GM23338 (cell line): Measurements from ENCODE around the gene AKAP8L. TPM values are rescaled to one million over a fixed set of nuclear protein-coding genes. Genes with fewer than 3 reads are reported as not detected.

Experiments
- ATAC-seq: fragments of 200-7000 bp; cut with Tn5 transposase; 3 replicates; pipeline ENCODE4 v1.9.1; 2020
- DNase-seq: peaks from one replicate; pipeline ENCODE4 v3.0.0-alpha.2; 2015; ENCODE audit warnings: low spot score
- H2AFZ ChIP-seq: fragments of 200-600 bp; sonication (generic); 2 replicates; pipeline ENCODE4 v1.8.0; 2016; ENCODE audit warnings: antibody characterized with exemption, mild to moderate bottlenecking, moderate library complexity
- H3F3A ChIP-seq: fragments of 200-600 bp; sonication (generic); replicated peaks from 2 replicates; pipeline ENCODE4 v1.8.0; 2017; ENCODE audit warnings: antibody characterized with exemption, mixed run types, low read depth
- H3K27ac ChIP-seq: fragments of 200-600 bp; sonication (generic); 2 replicates; pipeline ENCODE4 v1.6.1; 2016; ENCODE audit warnings: low read depth
- H3K27me3 ChIP-seq: fragments of 200-600 bp; sonication (generic); 2 replicates; pipeline ENCODE4 v1.8.0; 2016; ENCODE audit warnings: mild to moderate bottlenecking, mixed run types, moderate library complexity; ENCODE audit not compliant: insufficient read depth
- H3K36me3 ChIP-seq: fragments of 200-600 bp; sonication (generic); 2 replicates; pipeline ENCODE4 v1.8.0; 2016; ENCODE audit warnings: mild to moderate bottlenecking; ENCODE audit not compliant: insufficient read depth
- H3K4me1 ChIP-seq: fragments of 200-600 bp; sonication (generic); 2 replicates; pipeline ENCODE4 v1.8.0; 2016; ENCODE audit warnings: mild to moderate bottlenecking, moderate library complexity; ENCODE audit not compliant: insufficient read depth
- H3K4me2 ChIP-seq: fragments of 200-600 bp; sonication (generic); 2 replicates; pipeline ENCODE4 v1.7.1; 2017; ENCODE audit warnings: mixed run types
- H3K4me3 ChIP-seq: fragments of 200-600 bp; sonication (generic); 2 replicates; pipeline ENCODE4 v1.6.1; 2016; ENCODE audit warnings: mixed run types
- H3K79me2 ChIP-seq: fragments of 200-600 bp; sonication (generic); replicated peaks from 2 replicates; pipeline ENCODE4 v1.8.0; 2017; ENCODE audit warnings: mild to moderate bottlenecking; ENCODE audit not compliant: insufficient read depth
- H3K9me2 ChIP-seq: fragments of 200-600 bp; sonication (generic); 2 replicates; pipeline ENCODE4 v1.8.0; 2017; ENCODE audit not compliant: insufficient read depth
- H4K20me1 ChIP-seq: fragments of 200-600 bp; sonication (generic); replicated peaks from 2 replicates; pipeline ENCODE4 v1.8.0; 2017; ENCODE audit warnings: mild to moderate bottlenecking; ENCODE audit not compliant: insufficient read depth
- H3K27ac Mint-ChIP-seq: 2 replicates; pipeline ENCODE4 v1.8.0; 2020; ENCODE audit warnings: inconsistent platforms, mild to moderate bottlenecking, moderate library complexity, mixed read lengths
- H3K27me3 Mint-ChIP-seq: 3 replicates; pipeline ENCODE4 v1.8.0; 2022; ENCODE audit warnings: low read depth, mild to moderate bottlenecking, moderate library complexity, mixed read lengths, inconsistent platforms; ENCODE audit not compliant: insufficient read depth, poor library complexity
- H3K36me3 Mint-ChIP-seq: 3 replicates; pipeline ENCODE4 v1.8.0; 2021; ENCODE audit warnings: low read depth, mild to moderate bottlenecking, inconsistent platforms, moderate library complexity, mixed read lengths
- H3K4me1 Mint-ChIP-seq: 3 replicates; pipeline ENCODE4 v1.8.0; 2020; ENCODE audit warnings: mild to moderate bottlenecking, inconsistent platforms, mixed read lengths
- H3K4me3 Mint-ChIP-seq: 3 replicates; pipeline ENCODE4 v1.8.0; 2021; ENCODE audit warnings: moderate library complexity, mild to moderate bottlenecking, inconsistent platforms, mixed read lengths
- H3K9me3 Mint-ChIP-seq: 3 replicates; pipeline ENCODE4 v1.8.0; 2020; ENCODE audit warnings: moderate library complexity, mild to moderate bottlenecking, inconsistent platforms, mixed read lengths
- CREB1 ChIP-seq: fragments of 250-450 bp; sonication (Bioruptor Pico); IDR thresholded peaks from 2 replicates; pipeline ENCODE4 v1.5.0; 2020; ENCODE audit warnings: low read depth, mild to moderate bottlenecking, moderate library complexity
- EZH2phosphoT487 ChIP-seq: fragments of 200-600 bp; sonication (generic); IDR thresholded peaks from one replicate; pipeline ENCODE4 v1.8.1; 2018; ENCODE audit warnings: antibody characterized with exemption; ENCODE audit not compliant: unreplicated experiment
- JUNB ChIP-seq: IDR thresholded peaks from one replicate; pipeline ENCODE4 v1.6.1; 2016; ENCODE audit warnings: antibody characterized with exemption; ENCODE audit not compliant: unreplicated experiment
- POLR2AphosphoS5 ChIP-seq: IDR thresholded peaks from 2 replicates; pipeline ENCODE4 v1.6.1; 2016; ENCODE audit warnings: antibody characterized with exemption, low read depth
- STAT1 ChIP-seq: IDR thresholded peaks from one replicate; pipeline ENCODE4 v1.6.1; 2016; ENCODE audit warnings: antibody characterized with exemption; ENCODE audit not compliant: unreplicated experiment
- ZNF114 ChIP-seq: fragments of 250-450 bp; sonication (Bioruptor Pico); IDR thresholded peaks from 2 replicates; pipeline ENCODE4 v1.5.0; 2020; ENCODE audit warnings: mild to moderate bottlenecking, moderate library complexity
- polyA plus RNA-seq: library from polyadenylated mRNA; unstranded; fragments of >200 nt; fragmentation: Nextera tagmentation; extraction: Ambion mirVana; gene quantifications from 2 replicates; pipeline ENCODE4 v1.2.1, GENCODE V29; 2016
- total RNA-seq: library from RNA; depleted of rRNA; stranded (reverse); fragments of >200 nt; shearing (Covaris generic); gene quantifications from 2 replicates; pipeline ENCODE4 v1.2.3, GENCODE V29; 2014
- TF ChIP-seq, protein P1 (sequence below): fragments of 250-450 bp; sonication (Bioruptor Pico); IDR thresholded peaks from 2 replicates; pipeline ENCODE4 v1.5.0; 2020; ENCODE audit warnings: mild to moderate bottlenecking, moderate library complexity
- TF ChIP-seq, protein P2 (sequence below), 2 experiments: fragments of 200-600 bp in 1 of 2; sonication (generic) in 1 of 2; conservative IDR thresholded peaks; 2 replicates each; pipeline versions ENCODE4 v1.5.1 to v1.6.1; 2016 to 2017; ENCODE audit warnings: antibody characterized with exemption in 2 of 2, low read depth in 2 of 2, mild to moderate bottlenecking in 2 of 2, moderate library complexity in 1 of 2

Gene AKAP8L
- total and polyA plus RNA-seq, 2 experiments from 2014 or later: 78.8 to 165 TPM

DNA sequence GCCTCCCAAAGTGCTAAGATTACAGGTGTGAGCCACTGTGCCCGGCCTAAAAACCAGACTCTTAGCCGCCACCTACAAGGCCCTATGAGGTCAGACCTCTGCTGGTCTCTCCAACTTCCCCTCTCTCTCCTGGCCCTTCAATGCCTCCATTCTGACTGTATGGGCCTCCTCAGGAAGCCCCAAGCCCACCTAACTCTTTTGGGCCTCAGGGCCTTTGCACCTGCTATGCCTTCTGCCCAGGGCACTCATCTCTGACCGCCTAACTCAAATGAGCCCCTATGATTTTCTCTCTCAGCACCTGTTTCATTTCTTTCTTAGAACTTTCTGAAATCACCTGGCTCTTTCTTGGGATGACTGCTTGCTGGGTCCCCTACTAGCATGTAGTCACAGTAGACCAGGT, 24.5 kb upstream of the AKAP8L start:
- Histone ChIP-seq H3K4me2 (no peak overlapping the region), H3K79me2 (no peaks in the 10 kb centered on the region), H3K9me2 (no peaks in the 10 kb centered on the region), H3K4me3 (no peak overlapping the region), H3F3A (0 out of 2 replicates have a peak, but pooled peaks cover 2% of the 10 kb centered on the region), H2AFZ (no peak overlapping the region), H4K20me1 (no peaks in the 10 kb centered on the region), H3K4me1 (no peaks in the 10 kb centered on the region), H3K27me3 (no peaks in the 10 kb centered on the region), H3K27ac (no peak overlapping the region), H3K36me3 (no peaks in the 10 kb centered on the region)
- Mint-ChIP-seq H3K27ac (no peak overlapping the region), H3K4me1 (peaks cover under 1% of the 10 kb centered on the region; the same call in 2 of the 3 replicates), H3K27me3 (peaks cover 3% of the 10 kb centered on the region), H3K9me3 (no peaks in the 10 kb centered on the region), H3K36me3 (no peaks in the 10 kb centered on the region), H3K4me3 (no peak overlapping the region)
- ATAC-seq: no peak
- TF ChIP-seq, protein P1, sequence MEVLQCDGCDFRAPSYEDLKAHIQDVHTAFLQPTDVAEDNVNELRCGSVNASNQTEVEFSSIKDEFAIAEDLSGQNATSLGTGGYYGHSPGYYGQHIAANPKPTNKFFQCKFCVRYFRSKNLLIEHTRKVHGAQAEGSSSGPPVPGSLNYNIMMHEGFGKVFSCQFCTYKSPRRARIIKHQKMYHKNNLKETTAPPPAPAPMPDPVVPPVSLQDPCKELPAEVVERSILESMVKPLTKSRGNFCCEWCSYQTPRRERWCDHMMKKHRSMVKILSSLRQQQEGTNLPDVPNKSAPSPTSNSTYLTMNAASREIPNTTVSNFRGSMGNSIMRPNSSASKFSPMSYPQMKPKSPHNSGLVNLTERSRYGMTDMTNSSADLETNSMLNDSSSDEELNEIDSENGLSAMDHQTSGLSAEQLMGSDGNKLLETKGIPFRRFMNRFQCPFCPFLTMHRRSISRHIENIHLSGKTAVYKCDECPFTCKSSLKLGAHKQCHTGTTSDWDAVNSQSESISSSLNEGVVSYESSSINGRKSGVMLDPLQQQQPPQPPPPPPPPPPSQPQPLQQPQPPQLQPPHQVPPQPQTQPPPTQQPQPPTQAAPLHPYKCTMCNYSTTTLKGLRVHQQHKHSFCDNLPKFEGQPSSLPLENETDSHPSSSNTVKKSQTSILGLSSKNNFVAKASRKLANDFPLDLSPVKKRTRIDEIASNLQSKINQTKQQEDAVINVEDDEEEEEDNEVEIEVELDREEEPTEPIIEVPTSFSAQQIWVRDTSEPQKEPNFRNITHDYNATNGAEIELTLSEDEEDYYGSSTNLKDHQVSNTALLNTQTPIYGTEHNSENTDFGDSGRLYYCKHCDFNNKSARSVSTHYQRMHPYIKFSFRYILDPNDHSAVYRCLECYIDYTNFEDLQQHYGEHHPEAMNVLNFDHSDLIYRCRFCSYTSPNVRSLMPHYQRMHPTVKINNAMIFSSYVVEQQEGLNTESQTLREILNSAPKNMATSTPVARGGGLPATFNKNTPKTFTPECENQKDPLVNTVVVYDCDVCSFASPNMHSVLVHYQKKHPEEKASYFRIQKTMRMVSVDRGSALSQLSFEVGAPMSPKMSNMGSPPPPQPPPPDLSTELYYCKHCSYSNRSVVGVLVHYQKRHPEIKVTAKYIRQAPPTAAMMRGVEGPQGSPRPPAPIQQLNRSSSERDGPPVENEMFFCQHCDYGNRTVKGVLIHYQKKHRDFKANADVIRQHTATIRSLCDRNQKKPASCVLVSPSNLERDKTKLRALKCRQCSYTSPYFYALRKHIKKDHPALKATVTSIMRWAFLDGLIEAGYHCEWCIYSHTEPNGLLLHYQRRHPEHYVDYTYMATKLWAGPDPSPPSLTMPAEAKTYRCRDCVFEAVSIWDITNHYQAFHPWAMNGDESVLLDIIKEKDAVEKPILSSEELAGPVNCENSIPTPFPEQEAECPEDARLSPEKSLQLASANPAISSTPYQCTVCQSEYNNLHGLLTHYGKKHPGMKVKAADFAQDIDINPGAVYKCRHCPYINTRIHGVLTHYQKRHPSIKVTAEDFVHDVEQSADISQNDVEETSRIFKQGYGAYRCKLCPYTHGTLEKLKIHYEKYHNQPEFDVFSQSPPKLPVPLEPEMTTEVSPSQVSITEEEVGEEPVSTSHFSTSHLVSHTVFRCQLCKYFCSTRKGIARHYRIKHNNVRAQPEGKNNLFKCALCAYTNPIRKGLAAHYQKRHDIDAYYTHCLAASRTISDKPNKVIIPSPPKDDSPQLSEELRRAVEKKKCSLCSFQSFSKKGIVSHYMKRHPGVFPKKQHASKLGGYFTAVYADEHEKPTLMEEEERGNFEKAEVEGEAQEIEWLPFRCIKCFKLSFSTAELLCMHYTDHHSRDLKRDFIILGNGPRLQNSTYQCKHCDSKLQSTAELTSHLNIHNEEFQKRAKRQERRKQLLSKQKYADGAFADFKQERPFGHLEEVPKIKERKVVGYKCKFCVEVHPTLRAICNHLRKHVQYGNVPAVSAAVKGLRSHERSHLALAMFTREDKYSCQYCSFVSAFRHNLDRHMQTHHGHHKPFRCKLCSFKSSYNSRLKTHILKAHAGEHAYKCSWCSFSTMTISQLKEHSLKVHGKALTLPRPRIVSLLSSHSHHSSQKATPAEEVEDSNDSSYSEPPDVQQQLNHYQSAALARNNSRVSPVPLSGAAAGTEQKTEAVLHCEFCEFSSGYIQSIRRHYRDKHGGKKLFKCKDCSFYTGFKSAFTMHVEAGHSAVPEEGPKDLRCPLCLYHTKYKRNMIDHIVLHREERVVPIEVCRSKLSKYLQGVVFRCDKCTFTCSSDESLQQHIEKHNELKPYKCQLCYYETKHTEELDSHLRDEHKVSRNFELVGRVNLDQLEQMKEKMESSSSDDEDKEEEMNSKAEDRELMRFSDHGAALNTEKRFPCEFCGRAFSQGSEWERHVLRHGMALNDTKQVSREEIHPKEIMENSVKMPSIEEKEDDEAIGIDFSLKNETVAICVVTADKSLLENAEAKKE (CRISPR knock-in tag): no peak
- TF ChIP-seq STAT1 (no peak), JUNB (no peak), EZH2phosphoT487 (no peak), POLR2AphosphoS5 (no peak), CREB1 (CRISPR knock-in tag) (no peak), ZNF114 (CRISPR knock-in tag) (no peak)
- TF ChIP-seq, protein P2, sequence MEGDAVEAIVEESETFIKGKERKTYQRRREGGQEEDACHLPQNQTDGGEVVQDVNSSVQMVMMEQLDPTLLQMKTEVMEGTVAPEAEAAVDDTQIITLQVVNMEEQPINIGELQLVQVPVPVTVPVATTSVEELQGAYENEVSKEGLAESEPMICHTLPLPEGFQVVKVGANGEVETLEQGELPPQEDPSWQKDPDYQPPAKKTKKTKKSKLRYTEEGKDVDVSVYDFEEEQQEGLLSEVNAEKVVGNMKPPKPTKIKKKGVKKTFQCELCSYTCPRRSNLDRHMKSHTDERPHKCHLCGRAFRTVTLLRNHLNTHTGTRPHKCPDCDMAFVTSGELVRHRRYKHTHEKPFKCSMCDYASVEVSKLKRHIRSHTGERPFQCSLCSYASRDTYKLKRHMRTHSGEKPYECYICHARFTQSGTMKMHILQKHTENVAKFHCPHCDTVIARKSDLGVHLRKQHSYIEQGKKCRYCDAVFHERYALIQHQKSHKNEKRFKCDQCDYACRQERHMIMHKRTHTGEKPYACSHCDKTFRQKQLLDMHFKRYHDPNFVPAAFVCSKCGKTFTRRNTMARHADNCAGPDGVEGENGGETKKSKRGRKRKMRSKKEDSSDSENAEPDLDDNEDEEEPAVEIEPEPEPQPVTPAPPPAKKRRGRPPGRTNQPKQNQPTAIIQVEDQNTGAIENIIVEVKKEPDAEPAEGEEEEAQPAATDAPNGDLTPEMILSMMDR (conservative IDR thresholded peaks at IDR 0.05; ENCODE audit: low read depth in 2 of 2): no peak
- no peak for DNase-seq
